ENCODE data around the gene MCM3AP. TPM values are rescaled to one million over a fixed set of nuclear protein-coding genes. Genes with fewer than 3 reads are reported as not detected.
"Not testable (repeated sequence)": the region's sequence is repeated elsewhere in the genome, so short reads cannot be mapped to it uniquely, and the experiment has no call there.

Gene MCM3AP
- total RNA-seq, 1 donor from 2014 or later, result 78.1 TPM

DNA sequence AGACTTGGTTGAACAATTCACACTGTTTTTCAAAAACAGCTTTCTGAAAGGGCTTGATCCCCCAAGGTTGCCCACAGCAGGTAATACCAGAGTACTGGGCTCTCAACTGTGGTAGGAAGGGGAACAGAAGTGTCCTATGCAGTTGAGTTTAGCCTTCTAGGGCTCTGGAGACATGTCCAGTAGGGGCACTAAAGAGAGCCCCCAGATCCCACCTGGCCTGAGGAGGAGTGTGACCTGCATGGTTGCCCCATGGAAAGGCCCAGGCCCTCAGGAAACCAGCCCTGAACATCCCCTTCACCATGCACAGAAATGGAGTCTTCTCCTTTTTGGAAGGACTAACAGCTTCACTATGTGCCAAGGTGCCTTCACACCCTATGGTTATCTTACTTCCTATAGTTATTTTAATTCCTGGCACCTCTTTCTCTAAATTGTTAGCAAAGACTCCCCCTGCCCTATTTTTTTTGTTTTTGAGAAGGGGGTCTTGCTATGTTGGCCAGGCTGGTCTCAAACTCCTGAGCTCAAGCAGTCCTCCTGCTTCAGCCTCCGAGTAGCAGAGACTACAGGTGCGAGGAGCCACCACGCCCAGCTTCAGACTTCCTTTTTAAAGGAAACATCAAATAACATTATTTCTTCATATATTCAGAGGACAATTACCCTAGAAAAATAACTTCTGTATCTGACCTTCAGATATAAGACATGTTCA, 40.0 kb downstream of the MCM3AP start:
- DNase-seq (ENCODE audit: extremely low read depth, low read depth, low spot score), result no peak

DNA sequence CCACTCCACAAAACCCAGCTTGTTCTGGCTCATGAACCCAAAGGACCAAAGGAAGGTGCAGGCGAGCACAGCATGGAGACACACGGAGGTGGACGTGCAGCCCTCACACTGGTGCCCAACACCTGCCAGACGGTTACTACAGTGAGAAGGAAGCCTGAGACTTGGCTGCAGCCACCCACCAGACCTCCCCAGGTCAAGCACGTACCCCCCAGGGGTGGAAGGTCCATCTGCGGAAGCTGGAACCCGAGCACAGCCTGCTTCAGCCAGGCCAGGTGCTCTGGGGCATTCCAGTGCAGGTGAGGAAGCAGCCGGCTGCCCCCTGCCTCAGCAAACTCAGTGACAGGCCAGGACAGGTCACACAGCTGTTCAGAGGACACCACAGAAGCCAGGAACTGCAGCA, 40.8 kb downstream of the MCM3AP start:
- DNase-seq (ENCODE audit: extremely low read depth, low read depth, low spot score), result no peak

DNA sequence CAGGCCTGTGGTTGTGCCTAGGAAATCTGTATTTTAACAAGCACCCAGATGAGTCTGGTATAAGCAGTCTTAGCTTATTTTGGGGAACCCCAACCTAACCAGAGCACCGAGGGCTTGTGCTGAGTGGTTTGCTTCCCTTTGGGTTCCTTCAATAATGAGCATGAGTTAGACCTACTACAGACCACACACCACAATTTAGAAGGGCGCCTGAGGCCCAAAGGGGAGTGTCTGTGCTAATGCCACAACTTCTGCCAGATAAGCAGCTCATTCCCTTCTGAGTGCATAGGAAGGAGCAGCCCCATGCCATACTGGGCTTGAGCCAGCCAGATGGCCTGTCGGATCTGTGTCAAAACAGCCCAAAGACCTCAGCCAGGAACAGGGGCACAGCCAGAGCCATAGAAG, 41.5 kb downstream of the MCM3AP start:
- no peak for DNase-seq (ENCODE audit: extremely low read depth, low read depth, low spot score)

DNA sequence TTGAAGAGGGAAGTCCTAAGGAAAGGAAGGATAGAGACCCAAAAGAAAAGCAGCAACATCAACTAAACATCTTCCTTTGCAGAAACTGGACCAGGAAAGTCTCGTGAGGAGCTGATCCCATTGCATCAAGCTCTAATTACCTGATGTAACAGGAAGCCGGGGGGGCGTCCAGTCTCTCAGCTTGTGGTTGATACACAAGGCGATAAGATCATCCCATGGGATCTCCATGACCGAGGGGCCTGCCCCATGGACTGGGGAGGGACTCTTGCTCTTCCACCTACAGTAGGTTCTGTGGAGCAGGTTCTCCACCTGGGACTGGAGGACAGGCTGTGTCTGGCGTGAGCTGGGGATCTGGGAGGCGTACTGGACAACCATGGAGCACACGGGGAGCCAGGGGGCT, 42.1 kb downstream of the MCM3AP start:
- DNase-seq (ENCODE audit: extremely low read depth, low read depth, low spot score), result no peak

DNA sequence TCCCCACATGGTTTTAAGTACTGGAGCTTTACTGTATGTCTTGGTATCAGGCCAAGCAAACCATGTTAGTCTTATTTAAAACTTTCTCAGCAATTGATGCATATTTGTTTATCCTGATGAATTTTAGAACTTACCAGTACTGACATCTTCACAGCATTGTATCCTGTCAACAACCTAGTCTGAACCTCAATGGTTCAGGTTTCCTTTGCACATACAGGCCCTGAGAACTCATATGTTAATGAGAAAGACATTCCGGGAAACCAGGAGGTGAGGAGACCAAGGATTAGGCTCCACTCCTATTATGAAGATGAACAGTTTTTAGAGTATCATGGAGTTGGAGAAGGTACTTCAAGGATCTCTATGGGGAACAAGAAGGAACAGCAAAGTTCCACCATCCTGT, 43.8 kb downstream of the MCM3AP start:
- DNase-seq (ENCODE audit: extremely low read depth, low read depth, low spot score), result not testable (repeated sequence)

DNA sequence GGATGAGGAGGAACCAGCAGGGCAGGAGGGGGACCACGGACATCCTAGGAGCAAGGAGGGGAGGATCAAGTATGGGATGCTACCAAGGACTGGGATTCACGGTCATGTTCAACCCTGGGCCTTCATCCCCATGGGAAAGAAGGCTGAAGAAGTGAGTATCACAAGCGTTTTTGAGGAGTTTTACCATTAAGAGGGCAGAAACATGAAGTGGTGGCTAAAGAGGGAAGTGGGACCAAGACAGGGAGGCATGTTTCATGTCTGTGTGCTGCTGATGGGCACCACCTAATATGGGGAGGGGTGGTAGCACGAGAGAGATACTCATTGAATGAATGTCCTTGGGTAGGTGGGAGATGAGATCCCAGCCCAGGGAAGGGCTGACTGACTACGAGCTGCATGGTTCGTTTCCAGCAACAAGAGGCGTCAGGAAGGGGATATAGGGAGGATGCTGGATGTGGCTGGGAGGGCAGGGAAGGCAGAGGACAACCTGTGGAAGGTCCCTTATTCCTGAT, 45.5 kb downstream of the MCM3AP start:
- no peak for DNase-seq (ENCODE audit: extremely low read depth, low read depth, low spot score)

DNA sequence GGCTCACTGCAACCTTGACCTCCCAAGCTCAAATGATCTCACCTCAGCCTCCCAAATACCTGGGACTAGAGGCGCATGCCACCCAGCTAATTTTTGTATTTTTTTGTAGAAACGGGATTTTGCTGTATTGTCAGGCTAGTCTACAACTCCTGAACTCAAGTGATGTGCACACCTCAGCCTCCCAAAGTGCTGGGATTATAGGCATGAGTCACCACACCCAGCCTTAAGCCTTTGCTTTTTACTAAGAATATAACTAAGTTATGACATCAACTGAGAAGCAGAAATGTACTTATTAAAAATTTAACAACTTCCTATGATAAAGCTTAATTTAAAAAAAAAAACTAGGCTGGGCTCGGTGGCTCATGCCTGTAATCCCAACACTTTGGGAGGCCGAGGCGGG, 47.9 kb downstream of the MCM3AP start:
- no peak for DNase-seq (ENCODE audit: extremely low read depth, low read depth, low spot score)

DNA sequence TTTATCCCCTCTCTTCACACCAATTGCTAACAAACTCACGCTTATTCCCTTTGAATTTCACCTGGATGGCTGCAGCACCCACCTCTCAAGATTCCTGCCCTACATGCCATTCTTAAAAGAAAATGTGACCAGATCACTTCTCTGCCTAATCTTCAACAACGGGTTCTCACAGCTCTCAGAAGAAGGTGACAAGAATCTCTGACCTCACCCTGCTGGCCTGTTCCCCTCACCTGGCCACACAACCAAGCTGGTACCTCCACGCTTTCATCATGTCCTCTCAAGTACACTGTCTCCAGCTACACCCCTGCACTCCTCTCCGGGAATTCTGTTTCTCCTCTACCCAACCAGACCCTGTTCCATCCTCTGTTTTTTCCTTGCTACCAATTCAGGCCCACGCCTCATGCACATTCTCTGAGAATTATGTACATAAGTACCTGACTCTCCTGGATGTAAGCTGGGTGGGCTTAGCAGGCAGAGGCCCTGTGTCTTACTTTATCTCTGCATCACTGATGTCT, 50.9 kb downstream of the MCM3AP start:
- DNase-seq (ENCODE audit: extremely low read depth, low read depth, low spot score), result no peak

DNA sequence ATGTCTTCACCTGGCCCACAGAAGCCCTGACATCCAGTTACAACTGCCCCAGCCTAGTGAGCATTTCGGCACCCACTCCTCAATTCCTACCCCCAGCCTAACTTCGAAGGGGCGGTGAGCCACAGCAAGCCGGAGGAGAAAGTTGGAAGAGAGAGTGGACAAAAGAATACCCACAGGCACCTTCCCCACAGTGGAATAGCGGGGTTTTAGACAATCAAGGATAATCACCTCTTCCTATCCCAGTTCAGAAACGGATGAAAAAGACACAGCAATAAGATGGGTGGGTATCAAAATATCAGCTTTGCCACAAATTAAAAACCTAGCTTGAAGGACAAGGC, 55.5 kb downstream of the MCM3AP start:
- no peak for DNase-seq (ENCODE audit: extremely low read depth, low read depth, low spot score)

DNA sequence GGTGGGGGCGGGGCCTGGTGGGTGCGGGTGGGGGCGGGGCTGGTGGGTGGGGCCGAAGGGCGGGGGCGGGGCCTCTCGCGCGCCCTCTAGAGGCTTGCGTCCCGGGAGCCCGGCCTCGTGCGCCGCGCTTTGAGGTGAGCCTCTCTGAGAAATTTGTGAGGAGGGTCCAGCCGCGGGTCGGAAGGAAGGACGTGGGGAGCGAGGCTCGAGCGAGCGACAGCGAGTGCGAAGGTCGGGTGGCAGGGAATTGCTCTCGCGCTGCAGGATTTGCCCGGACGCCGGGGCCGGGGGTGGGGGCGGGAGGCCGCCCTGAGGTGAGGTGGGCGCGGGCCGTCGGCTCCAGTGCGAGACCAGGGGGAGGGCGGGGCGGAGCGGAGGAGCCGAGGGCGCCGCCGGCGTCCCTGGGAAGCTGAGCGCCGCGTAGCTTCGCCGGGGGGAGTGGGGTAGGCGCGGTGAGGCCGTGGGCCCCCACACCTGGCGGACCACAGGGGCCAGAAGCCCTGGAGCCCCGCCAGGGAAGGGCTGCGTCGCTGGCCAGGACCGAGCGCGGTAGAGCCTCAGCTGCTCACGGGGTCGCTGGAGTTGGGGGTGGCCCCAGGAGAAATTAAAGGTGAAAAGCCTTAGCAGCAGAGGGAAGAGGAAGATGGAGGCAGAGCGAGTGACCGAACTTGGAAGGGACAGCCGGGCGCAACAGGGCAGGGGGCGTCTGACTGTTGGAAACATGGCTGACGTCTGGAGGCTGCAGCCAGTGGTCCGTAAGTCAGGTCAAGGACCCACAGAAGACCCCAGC, 56.1 kb downstream of the MCM3AP start:
- DNase-seq (ENCODE audit: extremely low read depth, low read depth, low spot score), result no peak

DNA sequence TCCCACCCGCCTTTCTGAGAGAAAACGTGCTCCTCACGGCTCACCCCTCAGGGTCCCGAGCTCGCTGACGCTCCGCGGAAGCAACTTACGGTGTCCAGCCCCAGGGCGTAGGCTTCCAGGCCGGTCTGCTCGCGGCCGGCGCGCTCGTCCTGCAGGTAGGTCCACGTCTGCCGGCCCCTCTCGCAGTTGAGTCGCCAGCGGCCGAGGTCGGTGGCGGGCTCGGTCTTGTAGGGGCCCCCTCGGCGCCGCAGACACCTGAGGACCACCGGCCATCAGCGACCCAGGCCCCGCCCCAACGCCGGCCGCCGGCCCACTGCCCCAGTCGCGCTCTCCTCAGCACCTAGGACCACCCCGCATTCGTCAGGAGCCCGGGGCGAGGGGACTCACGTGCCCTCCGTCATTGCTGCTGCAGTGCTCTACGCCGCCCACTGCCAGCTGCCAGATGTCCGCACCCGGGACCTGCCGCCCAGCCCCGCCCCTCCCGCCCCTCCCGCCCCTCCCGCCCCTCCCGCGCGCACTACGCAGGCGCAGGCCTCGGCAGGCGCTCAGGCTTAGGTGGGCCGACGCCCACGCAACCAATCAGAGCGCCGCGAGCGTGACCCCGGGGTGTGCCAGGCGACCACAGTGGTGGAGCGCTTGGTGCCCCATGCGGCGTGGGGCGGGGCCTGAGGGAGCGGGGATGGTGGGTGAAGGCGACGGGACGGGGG, 56.9 kb downstream of the MCM3AP start, which contains the start of gene LSS:
TSS of gene LSS (minus strand) at position 430 of the 707 bp plus-strand sequence. CDS start at position 401, 29 bp downstream.
- DNase-seq (ENCODE audit: extremely low read depth, low read depth, low spot score), result peak; percentile 64

DNA sequence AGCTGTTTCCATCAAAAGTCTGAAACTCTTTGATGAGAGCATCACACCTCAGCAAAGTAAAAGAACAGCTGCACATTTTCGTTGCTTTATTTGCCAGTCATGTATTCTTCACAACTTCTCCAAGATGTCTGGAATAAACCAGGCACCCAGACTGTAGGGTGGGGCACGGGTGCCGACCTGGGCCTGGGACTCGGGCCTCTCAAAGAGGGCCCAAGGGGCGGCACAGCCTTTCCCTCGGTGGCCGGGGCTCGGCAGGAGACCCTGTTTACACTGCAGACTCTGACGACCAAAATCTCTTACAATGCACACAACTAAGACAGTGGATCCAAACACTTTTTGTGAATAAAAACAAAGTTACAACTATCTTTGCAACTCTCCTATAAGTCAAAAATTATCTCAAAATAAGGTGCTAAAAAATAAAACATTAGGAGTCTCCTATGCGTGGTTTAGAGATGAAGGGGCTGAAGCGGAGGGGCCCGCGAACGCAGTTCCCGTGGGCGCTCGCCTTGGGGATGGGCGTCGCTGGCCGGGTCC, 57.5 kb downstream of the MCM3AP start:
- no peak for DNase-seq (ENCODE audit: extremely low read depth, low read depth, low spot score)

DNA sequence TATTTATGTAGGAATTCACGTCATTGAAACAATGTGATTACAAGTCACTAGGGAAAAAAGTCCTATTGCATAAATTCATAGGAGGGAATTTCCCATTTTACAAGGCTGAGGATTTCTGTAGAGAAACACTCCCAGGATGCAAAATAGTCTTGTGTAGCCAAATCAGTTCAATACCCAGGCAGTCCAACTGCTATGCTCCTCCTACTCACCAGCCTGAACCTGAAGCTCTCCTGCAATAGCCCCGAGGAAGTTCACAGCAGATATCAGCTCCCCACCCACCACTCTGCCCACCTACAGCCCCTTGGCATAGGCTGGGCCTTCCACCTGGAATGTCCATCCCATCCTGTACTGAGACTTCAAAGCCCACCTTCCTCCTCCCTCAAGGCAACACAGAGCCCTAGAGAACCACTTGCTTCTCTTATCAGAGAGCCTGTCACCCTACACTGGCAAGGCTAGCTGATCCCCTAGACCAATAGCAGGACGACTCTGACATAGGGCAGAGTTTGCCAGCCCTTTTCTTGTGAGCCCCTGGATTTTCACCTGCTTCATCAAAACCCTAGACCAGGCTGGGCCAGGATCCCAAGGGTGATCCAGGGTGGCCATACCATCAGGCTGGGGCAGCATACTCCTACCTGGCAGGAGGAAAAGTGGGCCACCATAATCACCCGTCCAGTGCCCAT, 58.4 kb downstream of the MCM3AP start:
- DNase-seq (ENCODE audit: extremely low read depth, low read depth, low spot score), result no peak

DNA sequence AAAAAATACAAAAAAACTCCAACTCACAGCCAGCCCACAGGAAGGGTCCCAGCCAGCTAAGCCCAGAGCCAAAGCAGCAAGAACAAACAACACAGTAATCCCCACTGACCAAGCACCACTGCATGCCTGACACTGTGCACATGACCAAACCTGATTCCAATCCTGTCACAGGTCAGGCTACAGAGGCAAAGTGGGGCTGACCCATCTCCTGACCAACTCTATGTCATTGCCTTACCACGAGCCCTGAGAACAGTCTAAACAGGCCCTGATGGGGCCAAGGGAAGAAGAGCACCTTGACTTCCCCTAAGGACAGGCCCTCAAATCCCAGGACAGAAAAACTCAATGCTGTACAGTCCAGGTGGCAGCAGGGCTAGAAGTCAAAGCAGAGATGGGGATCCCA, 59.3 kb downstream of the MCM3AP start:
- no peak for DNase-seq (ENCODE audit: extremely low read depth, low read depth, low spot score)

DNA sequence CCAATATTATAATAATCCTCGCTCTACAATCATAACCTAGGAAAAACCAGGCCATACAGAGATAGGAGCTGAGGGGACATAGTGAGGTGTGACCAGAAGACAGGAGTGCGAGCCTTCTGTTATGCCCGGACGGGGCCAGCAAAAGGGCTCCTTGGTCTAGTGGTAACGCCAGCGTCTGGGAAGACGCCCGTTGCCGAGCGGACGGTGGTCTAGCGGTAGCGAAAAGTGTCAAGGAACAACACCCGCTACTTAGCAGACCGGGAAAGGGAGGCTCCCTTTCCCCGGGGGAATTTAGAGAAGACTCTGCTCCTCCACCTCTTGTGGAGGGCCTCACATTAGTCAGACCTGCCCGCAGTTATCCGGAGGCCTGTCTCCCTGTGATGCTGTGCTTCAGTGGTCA, 61.8 kb downstream of the MCM3AP start:
- not testable (repeated sequence) for DNase-seq (ENCODE audit: extremely low read depth, low read depth, low spot score)

DNA sequence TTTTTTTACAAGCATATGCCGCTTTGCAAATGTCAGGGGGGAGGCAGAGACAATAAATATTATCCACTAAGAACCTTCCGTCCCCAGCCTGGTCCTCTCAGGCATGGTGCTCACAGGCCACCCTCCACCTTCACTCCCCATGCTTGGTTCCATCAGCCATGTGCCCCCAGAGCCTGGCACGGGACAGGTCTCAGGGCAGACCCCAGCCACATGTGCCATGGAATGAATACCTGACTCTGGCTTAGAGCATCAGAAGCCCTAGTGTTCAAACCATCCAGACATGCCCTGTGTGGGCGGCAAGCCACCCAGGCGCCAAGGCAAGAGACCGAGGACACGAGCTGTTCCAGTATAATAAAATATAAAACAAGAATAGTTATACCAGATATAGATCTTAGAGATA, 62.2 kb downstream of the MCM3AP start:
- no peak for DNase-seq (ENCODE audit: extremely low read depth, low read depth, low spot score)

DNA sequence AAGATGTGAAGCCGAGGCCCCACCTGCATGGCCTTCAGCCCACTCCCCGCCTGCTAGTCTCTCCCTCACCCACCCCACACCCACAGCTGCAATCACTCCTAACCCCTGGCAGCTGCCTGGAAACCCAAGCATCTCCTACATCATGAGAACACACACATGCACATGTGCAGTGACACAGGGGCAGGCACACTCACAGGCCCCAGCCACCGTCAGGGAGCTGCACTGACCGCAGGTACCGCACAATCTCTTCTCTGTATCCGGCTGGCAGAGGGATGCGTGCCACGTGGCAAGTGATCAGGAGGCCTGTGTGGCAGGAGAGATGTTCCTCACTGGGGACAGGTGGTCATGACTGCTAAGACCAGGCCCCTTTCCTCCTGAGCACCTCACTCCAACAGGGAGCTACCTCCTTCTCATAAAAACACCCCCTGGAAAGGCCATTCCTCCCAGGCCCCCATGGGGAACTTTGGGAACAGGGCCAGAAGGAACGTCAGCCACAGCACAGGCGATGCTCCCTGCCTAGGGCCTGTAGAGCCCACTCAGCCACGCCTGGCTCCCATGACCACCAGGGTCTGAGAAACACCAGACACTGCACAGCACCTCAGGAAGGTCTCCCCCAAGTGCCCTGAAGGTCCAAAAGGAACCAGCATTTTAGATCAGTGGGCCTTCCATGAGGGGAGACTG, 62.8 kb downstream of the MCM3AP start:
- DNase-seq (ENCODE audit: extremely low read depth, low read depth, low spot score), result no peak

DNA sequence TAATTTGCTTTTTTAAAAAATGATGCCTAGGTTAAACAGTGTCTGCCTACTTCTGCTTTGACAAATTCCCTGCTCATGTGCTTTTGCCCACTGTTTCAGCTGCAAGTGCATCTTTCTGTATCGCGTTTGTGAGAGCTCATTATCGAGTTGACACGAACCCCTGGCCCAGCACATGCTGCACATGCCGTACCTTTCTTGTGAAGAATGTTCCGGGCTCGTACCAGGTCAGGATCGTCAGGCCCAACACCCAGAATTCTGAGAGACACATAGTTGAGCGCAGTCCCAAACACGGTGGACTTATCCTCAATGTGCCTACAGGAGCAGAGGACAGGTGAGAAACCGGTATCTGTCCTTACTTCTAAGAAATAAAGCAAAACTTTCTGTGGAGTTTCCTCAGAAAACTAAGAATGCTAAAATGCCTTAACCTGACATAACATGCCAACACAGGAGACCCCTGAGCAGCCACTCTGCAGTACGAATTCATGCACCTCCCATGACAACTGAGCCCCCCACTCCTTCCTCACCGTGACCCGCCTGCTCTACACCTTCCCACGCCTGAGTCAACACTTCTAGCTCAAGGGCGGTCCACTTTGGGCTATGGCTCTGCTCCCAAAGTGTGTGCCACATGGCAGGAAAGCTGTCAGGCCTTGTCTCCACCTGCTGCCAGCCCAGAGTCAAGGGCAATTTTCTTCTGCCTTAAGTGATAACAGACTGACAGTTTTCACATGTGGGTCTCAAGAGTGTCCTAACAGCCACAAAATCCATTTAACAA, 63.6 kb downstream of the MCM3AP start:
- no peak for DNase-seq (ENCODE audit: extremely low read depth, low read depth, low spot score)

DNA sequence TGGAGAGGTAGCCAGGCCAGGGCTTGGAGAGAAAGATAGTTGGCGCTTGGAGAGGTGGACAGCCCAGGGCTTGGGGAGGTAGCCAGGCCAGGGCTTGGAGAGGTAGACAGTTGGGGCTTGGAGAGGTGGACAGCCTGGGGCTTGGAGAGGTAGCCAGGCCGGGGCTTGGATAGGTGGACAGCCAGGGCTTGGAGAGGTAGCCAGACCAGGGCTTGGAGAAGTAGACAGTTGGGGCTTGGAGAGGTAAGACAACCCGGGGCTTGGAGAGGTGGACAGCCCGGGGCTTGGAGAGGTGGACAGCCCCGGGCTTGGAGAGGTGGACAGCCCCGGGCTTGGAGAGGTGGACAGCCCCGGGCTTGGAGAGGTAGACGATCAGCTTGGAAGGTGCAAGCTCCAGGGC, 64.6 kb downstream of the MCM3AP start:
- no peak for DNase-seq (ENCODE audit: extremely low read depth, low read depth, low spot score)

All from glomerular endothelial cell (primary cell).